Rectal smooth muscle tissue (tissue), 1 donor: ENCODE results near the gene ANXA4.

Experiments
- H3K27ac ChIP-seq: one replicate; pipeline ENCODE4 v1.7.0; 2013; ENCODE audit warnings: low read depth, low read length, inconsistent platforms
- H3K27me3 ChIP-seq: one replicate; pipeline ENCODE4 v1.7.0; 2013; ENCODE audit warnings: low read length; ENCODE audit not compliant: control insufficient read depth, insufficient read depth
- H3K36me3 ChIP-seq: one replicate; pipeline ENCODE4 v1.7.0; 2013; ENCODE audit warnings: low read length; ENCODE audit not compliant: control insufficient read depth, insufficient read depth
- H3K4me1 ChIP-seq: one replicate; pipeline ENCODE4 v1.7.0; 2013; ENCODE audit warnings: low read length; ENCODE audit not compliant: control insufficient read depth, insufficient read depth
- H3K4me3 ChIP-seq: one replicate; pipeline ENCODE4 v1.7.0; 2013; ENCODE audit warnings: low read length
- H3K9ac ChIP-seq: one replicate; pipeline ENCODE4 v1.7.0; 2013; ENCODE audit warnings: low read length

The ANXA4 gene

DNA sequence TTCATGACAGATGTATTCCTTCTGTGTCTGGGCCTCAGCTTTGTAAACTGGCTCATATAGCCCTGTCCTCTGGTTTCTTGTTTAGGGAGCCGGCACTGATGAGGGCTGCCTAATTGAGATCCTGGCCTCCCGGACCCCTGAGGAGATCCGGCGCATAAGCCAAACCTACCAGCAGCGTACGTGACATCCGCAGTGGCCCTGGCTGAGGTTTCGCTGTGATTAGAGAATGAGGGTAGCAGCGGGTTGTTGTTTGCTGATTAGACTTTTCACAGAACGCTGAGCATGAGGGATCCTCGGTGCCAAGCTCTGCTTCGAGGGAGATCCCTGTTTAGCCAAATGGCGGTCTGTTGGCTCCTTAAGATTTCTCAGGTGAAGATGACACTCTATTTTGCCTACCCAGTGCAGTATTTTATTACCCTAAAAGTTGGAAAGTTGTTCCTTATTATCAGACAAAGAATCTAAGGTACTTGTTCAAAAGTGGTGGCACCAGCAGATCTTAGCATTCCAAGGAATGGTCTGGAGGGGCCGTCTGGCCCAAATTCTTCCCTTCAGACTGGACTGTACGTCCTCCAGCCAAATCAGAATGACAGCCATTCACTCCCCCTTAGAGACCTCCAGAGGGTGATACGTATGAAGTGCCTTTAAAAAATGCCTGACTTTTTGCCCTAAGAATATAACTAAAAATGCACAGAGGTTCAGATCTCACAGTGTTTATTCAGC, 66.0 kb downstream of the ANXA4 start:
- Histone ChIP-seq H3K9ac (no peak overlapping the region), H3K27ac (no peak overlapping the region), H3K4me1 (no peaks in the 10 kb centered on the region), H3K27me3 (no peaks in the 10 kb centered on the region), H3K4me3 (no peak overlapping the region), H3K36me3 (peaks cover 22% of the 10 kb centered on the region)

DNA sequence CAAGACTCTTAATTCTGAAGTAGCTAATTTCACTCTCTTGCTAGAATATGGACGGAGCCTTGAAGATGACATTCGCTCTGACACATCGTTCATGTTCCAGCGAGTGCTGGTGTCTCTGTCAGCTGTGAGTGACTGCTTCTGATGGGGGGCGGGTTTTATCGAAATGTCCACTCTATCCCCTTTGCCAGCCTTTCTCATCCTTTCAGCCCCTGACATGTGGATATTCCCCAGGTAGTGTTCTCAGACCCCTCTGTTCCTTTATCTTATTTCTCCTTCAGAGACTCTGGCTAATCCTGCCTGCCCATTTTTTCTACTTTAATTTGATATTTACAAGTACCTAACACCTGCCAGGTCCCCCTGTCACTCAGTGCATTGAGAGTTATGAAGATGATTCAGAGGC, 68.6 kb downstream of the ANXA4 start:
- Histone ChIP-seq H3K9ac (no peak overlapping the region), H3K27me3 (no peaks in the 10 kb centered on the region), H3K36me3 (peaks cover 22% of the 10 kb centered on the region), H3K4me1 (no peaks in the 10 kb centered on the region), H3K27ac (no peak overlapping the region), H3K4me3 (no peak overlapping the region)

DNA sequence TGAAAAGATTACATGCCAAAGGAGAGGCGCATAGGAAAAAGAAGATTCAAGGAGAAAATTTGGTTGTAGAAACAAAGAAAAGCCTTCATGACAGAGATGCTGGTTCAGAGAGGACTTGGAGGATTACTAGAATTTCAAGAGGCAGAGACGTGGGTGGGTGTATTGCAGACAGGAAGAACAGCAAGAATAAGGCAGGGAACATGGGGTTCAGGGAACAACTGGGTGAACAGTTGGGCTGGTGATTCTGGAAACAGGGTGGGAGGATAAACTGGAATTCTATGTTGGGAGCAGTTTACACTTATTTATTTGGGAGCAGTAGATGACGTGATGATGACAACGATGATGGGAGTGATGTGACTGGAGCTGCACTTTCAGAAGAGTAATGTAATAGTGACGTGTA, 69.1 kb downstream of the ANXA4 start:
- Histone ChIP-seq H3K36me3 (peaks cover 22% of the 10 kb centered on the region), H3K4me1 (no peaks in the 10 kb centered on the region), H3K27me3 (no peaks in the 10 kb centered on the region), H3K9ac (no peak overlapping the region), H3K4me3 (no peak overlapping the region), H3K27ac (no peak overlapping the region)

DNA sequence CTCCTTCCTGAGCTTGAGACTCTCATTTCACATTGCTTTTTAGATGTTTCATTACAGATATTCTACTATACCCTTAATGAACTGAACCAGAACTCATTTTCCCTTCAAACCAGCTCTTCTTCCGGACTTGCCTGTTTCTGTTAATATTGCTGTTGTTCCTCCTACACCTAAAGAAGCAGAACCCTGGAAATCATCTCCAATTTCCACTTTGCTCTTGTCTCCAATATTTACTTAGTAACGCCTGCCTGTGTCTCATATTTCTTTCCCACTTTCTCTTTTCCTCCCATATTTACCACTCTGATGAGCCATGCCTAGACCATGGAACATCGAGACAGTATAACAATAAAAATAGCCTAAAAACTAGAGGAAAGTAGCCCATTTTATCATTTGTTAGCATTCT, 69.7 kb downstream of the ANXA4 start:
- H3K9ac ChIP-seq: no peak overlapping the region
- peaks cover 22% of the 10 kb centered on the region for H3K36me3 ChIP-seq
- H3K27ac ChIP-seq: no peak overlapping the region
- H3K27me3 ChIP-seq: no peaks in the 10 kb centered on the region
- no peak overlapping the region for H3K4me3 ChIP-seq
- no peaks in the 10 kb centered on the region for H3K4me1 ChIP-seq

DNA sequence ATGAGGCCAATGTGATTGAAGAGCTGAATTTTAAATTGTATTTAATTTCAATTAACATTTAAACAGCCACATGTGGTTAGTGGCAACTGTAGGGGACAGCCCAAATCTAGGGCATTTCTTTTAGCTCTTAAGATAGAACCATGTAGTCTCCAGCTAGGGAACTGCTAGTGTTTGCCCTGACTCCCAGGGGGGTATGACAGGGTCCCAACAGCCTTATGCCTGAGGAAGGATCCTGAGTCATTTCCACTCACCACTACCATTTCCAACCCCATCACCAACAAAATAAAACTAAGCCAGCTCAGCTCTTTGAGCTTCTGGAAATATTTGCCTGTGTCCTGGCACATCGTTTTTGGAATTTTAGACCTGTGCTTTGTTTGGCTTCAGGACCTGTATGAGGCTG, 73.8 kb downstream of the ANXA4 start:
- no peaks in the 10 kb centered on the region for H3K27me3 ChIP-seq
- no peak overlapping the region for H3K27ac ChIP-seq
- H3K36me3 ChIP-seq: peaks cover 26% of the 10 kb centered on the region
- no peaks in the 10 kb centered on the region for H3K4me1 ChIP-seq
- no peak overlapping the region for H3K4me3 ChIP-seq
- no peak overlapping the region for H3K9ac ChIP-seq

DNA sequence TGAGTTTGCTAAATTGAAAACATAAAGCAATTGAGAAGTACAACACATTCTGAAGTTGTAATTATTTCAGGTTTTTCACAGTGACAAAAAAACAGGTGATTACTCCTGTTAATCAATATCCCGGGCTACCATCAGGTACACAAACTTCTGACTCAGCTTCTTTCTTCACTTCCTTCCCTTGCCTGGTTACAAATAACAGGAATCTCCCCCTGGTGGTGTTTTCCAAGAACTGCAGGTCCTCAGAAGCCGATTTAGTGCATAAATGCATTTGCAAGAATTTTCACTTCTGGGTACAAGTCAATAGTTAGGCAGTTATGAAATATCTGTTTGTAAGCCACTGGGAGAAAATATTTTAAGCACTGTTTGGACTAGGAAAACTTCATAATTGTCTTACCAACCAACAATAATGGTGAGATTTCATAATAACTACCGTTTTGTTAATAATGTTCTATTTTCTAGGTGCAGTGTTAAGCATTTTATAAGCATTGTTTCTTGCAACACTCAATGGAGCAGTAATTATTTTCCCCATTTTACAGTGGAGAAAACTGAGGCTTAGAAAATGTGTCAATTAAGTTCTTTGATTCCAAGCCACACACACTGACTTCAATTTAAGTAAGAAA, 75.1 kb downstream of the ANXA4 start:
- Histone ChIP-seq H3K4me1 (no peaks in the 10 kb centered on the region), H3K27me3 (no peaks in the 10 kb centered on the region), H3K36me3 (peaks cover 25% of the 10 kb centered on the region), H3K4me3 (no peak overlapping the region), H3K27ac (no peak overlapping the region), H3K9ac (no peak overlapping the region)

DNA sequence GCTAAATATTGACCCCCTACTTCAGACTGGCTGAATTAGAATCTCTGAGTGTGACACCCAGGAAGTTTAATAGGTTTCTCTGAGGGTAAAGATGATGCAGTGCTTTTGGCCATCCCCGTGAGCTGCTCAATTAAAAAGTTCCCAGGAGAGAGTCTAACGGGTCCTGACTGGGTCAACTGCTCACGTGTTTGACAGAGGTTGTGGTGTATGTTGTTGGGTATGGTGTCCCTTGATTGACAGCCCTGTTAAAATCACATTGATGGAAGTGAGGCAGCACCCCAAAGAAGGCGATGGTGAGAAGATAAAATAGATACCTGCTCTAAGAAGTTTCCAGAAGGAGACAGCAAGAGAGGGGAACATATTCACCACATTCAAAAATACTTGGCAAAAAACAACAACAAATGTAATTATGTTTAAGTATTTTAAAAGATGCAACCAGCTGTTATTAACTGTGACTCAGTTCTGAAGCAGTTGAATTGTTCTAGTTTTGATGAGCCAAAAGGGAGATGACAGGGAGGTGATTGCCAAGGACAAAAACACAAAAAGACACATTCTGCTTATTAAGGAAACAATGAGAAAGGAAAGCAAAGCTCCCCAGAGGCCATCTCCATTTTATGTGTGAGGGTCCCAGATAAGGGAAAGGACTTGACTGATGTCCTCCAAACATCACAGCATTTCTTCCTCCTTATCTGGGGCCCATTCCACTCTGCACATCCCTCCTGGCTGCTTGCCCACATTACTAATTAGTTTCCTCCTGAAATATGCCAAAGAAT, 76.0 kb downstream of the ANXA4 start:
- no peaks in the 10 kb centered on the region for H3K4me1 ChIP-seq
- no peak overlapping the region for H3K27ac ChIP-seq
- H3K4me3 ChIP-seq: no peak overlapping the region
- no peak overlapping the region for H3K9ac ChIP-seq
- H3K27me3 ChIP-seq: no peaks in the 10 kb centered on the region
- H3K36me3 ChIP-seq: peaks cover 18% of the 10 kb centered on the region

DNA sequence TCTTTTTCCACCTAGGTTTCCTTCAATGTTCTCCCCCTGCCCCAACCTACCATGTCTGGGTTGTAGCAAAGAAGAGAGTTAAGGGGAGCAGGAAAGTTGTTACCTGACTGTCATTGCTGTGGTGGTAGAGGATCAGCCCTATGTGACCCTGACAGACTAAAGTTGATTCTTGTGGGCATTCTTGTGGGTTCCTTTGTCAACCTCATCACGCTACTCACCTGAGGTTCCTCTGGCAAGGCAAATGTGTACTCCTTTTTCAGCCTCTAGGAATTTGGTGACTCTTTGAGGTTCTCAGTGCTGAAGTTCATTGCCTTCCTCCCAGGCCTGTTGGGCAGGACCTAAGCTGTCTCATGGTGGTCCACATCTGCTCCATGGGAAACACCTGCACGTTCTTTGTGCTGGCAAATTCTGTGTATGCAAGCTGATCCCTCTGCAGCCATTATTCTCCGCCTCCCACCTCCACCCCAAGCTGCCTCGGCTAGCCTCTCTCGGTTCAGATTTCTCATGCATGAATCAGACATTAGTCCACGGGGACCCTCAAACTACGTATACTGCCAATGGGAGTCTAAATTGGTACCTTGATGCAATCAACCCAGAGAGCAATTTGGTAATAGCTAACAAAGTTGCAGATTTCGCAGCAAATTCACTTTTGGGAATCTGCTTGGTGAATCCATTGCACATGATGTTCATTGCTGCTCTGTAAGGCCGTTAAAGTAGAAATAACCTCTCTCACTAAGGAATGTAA, 86.0 kb downstream of the ANXA4 start:
- Histone ChIP-seq H3K4me1 (peaks cover 4% of the 10 kb centered on the region), H3K9ac (no peak overlapping the region), H3K27me3 (no peaks in the 10 kb centered on the region), H3K4me3 (no peak overlapping the region), H3K27ac (no peak overlapping the region), H3K36me3 (no peaks in the 10 kb centered on the region)

DNA sequence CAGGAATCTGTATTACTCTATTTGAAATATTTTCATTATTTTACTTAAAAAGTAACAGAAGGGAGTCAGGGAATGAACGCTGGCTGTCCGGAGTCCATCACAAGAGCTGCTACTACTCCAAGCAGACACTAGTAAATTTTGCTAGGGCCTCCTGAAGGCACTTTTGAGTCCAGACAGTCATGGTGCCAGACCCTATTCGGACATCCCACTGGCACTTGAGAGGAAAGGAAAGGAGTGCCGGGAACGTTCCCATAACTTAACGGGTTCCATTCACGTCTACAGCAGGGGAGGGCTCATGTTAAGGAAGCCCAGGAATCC, 87.0 kb downstream of the ANXA4 start:
- Histone ChIP-seq H3K27ac (peak overlapping the region; percentile 99), H3K4me3 (peak overlapping the region; percentile 76), H3K36me3 (no peaks in the 10 kb centered on the region), H3K27me3 (no peaks in the 10 kb centered on the region), H3K4me1 (peaks cover 4% of the 10 kb centered on the region), H3K9ac (peak overlapping the region; percentile 86)

DNA sequence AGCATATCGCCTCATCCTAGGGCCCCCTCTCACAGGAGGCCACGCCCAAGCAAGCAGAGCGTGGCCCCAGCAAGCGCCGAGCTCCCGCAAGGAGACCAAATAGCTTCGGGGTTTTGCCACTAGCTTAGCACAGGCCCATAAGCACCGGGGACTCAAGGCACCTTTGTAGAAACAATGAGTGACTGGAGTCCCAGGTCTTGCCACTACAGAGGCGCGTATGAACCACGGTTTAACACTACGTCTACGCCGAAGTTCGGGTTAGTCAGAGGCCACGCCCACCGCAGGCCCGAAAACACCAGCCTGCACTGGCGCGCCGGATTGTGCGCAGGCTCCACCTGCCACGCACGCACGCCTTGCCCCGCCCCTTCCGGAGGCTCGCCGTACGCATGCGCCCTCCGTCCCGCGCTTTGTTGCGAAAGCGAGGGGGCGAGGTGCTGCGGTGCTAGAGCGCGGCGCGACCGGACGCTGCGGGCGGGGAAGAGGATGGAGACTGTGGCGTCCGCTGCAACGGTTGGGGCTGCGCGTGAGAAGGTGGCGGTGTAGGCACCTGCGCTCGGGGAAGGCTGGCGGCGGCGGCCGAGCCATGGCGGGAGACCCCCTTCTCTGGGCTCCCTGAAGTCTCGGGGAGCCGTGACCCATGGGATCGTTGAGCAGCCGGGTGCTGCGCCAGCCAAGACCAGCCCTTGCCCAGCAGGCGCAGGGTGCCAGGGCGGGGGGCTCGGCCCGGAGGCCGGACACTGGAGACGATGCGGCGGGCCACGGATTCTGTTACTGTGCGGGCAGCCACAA, 87.5 kb downstream of the ANXA4 start, which contains the start of gene GMCL1:
Gene GMCL1 (plus strand): TSS at position 405 of the 789 bp plus-strand sequence. CDS start 233 bp downstream, at position 638.
- Histone ChIP-seq H3K4me3 (peak within 1 kb of the TSS; percentile 76), H3K4me1 (peaks cover 4% of the 10 kb centered on the region), H3K36me3 (no peaks in the 10 kb centered on the region), H3K9ac (peak within 1 kb of the TSS; percentile 86), H3K27ac (peak within 1 kb of the TSS; percentile 99), H3K27me3 (no peaks in the 10 kb centered on the region)

DNA sequence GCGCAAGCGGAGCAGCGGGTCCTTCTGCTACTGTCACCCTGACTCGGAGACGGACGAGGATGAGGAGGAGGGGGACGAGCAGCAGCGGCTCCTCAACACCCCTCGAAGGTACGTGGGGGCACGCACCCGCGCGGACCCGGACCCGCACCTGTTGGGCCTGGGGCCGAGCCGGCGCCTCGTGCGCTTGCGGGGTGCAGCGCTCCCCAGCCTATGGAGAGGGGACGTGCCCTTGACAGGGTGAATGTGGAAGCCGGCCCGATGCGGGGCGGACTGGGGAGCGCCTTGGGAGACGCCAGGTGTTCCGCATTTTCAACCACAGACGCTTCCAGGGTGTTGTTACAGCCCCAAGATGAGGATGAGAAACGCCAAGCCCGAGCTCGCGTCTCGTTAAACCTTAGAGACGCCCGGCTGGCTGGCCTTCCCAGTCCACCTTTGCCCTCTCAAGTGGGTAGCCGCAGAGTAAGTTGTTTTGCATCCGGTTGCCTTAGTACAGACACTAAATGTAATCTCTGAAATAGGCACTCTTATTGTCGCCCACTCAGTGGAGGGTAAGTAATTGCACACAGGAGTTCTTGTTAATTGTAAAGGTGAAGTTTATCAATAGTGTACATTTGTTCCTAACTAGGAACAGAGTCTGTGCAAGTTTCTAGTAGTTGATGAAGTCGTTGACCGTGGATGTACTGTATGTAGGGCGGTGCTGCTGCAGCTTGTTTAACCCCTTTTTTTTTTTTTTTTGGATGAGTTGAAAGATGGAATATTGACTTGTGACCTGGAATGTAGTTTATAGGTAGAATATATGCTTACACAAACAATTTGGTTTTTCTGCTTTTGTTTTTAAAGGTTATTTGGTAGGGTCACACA, 88.3 kb downstream of the ANXA4 start:
- Histone ChIP-seq H3K4me3 (peak overlapping the region; percentile 76), H3K27me3 (no peaks in the 10 kb centered on the region), H3K9ac (peak overlapping the region; percentile 42), H3K27ac (peak overlapping the region; percentile 99), H3K4me1 (peaks cover 4% of the 10 kb centered on the region), H3K36me3 (no peaks in the 10 kb centered on the region)
